GM12878 (cell line): Measurements from ENCODE around the gene GPAT3. TPM values are rescaled to one million over a fixed set of nuclear protein-coding genes. Genes with fewer than 3 reads are reported as not detected.

Source experiments
- ATAC-seq: fragments of 200-7000 bp; cut with Tn5 transposase; 3 replicates; pipeline ENCODE4 v1.9.1; 2020; ENCODE audit warnings: mild to moderate bottlenecking, moderate library complexity
- BruUV-seq: library from RNA; stranded (reverse); fragments of 400-500 nt; replicated peaks from 2 replicates; lab custom pipeline; 2021; lab: Mats Ljungman, UMichigan
- CTCF ChIA-PET: fragments of 300-600 bp; sonication (Branson Sonifier 250); formaldehyde crosslinking; extraction: SDS; loops from one replicate; lab custom pipeline; 2021; ENCODE audit warnings: inconsistent platforms; lab: Yijun Ruan, JAX
- POLR2A ChIA-PET: fragments of 350-600 bp; formaldehyde crosslinking; extraction: SDS; loops from one replicate; lab custom pipeline; 2021; ENCODE audit warnings: inconsistent platforms; lab: Charles Lee
- RAD21 ChIA-PET: fragments of 300-600 bp; sonication (Branson Sonifier 250); formaldehyde crosslinking; loops from one replicate; lab custom pipeline; 2023; ENCODE audit warnings: antibody characterized with exemption; ENCODE audit not compliant: unreplicated experiment; lab: Charles Lee
- SMC1A ChIA-PET: fragments of 300-600 bp; sonication (Branson Sonifier 250); formaldehyde crosslinking; loops from one replicate; lab custom pipeline; 2023; ENCODE audit not compliant: unreplicated experiment, uncharacterized antibody; lab: Charles Lee
- DNase-seq: peaks from one replicate; pipeline ENCODE4 v3.0.0-alpha.2; 2011; ENCODE audit warnings: low read depth, low spot score
- FAIRE-seq: peaks from 3 replicates; lab custom pipeline; 2011; peaks lifted over from hg19 to GRCh38; lab: Jason Lieb, UNC
- H2AFZ ChIP-seq: 2 replicates; pipeline ENCODE4 v1.6.0; 2011; ENCODE audit warnings: low read depth, low read length, control low read depth; ENCODE audit not compliant: control insufficient read depth
- H3K27ac ChIP-seq: 2 replicates; pipeline ENCODE4 v1.5.1; 2011; ENCODE audit warnings: control low read depth; ENCODE audit not compliant: control insufficient read depth, insufficient read depth
- H3K27me3 ChIP-seq, 2 experiments: replicated peaks in 1 of 2; 2 replicates each; pipeline versions ENCODE4 v1.6.0 to v1.6.1; 2011; ENCODE audit warnings: low read length in 1 of 2; ENCODE audit not compliant: control insufficient read depth in 2 of 2, insufficient read depth in 2 of 2
- H3K36me3 ChIP-seq, 2 experiments: 2 replicates each; pipeline ENCODE4 v1.5.1; 2011; ENCODE audit warnings: low read length in 1 of 2; ENCODE audit not compliant: control insufficient read depth in 2 of 2, insufficient read depth in 2 of 2
- H3K4me1 ChIP-seq: 2 replicates; pipeline ENCODE4 v1.6.1; 2011; ENCODE audit warnings: mild to moderate bottlenecking, low read length, moderate library complexity, mixed read lengths; ENCODE audit not compliant: control insufficient read depth, insufficient read depth
- H3K4me2 ChIP-seq: 2 replicates; pipeline ENCODE4 v1.6.0; 2011; ENCODE audit warnings: control low read depth; ENCODE audit not compliant: control insufficient read depth, insufficient read depth
- H3K4me3 ChIP-seq: fragments of 200-600 bp; sonication (generic); 2 replicates; pipeline ENCODE4 v1.5.1; 2016
- H3K79me2 ChIP-seq: 2 replicates; pipeline ENCODE4 v1.6.0; 2011; ENCODE audit warnings: low read length; ENCODE audit not compliant: control insufficient read depth, insufficient read depth
- H3K9ac ChIP-seq: 2 replicates; pipeline ENCODE4 v1.8.0; 2011; ENCODE audit warnings: low read length, control low read depth, mixed read lengths; ENCODE audit not compliant: control insufficient read depth, insufficient read depth
- H3K9me3 ChIP-seq: replicated peaks from 3 replicates; pipeline ENCODE4 v1.5.1; 2011; ENCODE audit warnings: mild to moderate bottlenecking, low read length; ENCODE audit not compliant: control insufficient read depth, insufficient read depth
- H4K20me1 ChIP-seq: 2 replicates; pipeline ENCODE4 v1.6.0; 2011; ENCODE audit not compliant: control insufficient read depth, insufficient read depth
- ATF7 ChIP-seq: fragments of 450-650 bp; IDR thresholded peaks from 2 replicates; pipeline ENCODE4 v1.6.1; 2016; ENCODE audit warnings: low read depth, mild to moderate bottlenecking
- BMI1 ChIP-seq: fragments of 450-650 bp; IDR thresholded peaks from 2 replicates; pipeline ENCODE4 v1.6.1; 2016; ENCODE audit warnings: mild to moderate bottlenecking, moderate library complexity, borderline replicate concordance
- KDM1A ChIP-seq: fragments of 200-600 bp; sonication (generic); IDR thresholded peaks from 2 replicates; pipeline ENCODE4 v1.6.1; 2016; ENCODE audit warnings: borderline replicate concordance
- REST ChIP-seq: IDR thresholded peaks from 2 replicates; pipeline ENCODE4 v1.6.1; 2012; ENCODE audit warnings: mild to moderate bottlenecking, low read depth, low read length
- TBL1XR1 ChIP-seq: IDR thresholded peaks from 2 replicates; pipeline ENCODE4 v1.6.1; 2012; ENCODE audit warnings: low read depth, low read length, improper control_type of control experiment
- WGBS: methylation state at CpG from one replicate; pipeline ENCODE4 v1.1.6; 2016; ENCODE audit warnings: low lambda C conversion rate; ENCODE audit not compliant: insufficient replicate concordance, insufficient coverage; ENCODE audit errors: missing lambda C conversion rate; 5-methylcytosine and 5-hydroxymethylcytosine counted together
- in situ Hi-C: fragments of 300-500 bp; cut with MboI; formaldehyde crosslinking; loops from 9 replicates; pipeline ENCODE4 v1.14.3; 2018; ENCODE audit warnings: mixed read lengths
- intact Hi-C: fragments of 100-400 bp; cut with micrococcal nuclease; formaldehyde crosslinking; loops from one replicate; pipeline ENCODE4 v1.14.2; 2022; ENCODE audit not compliant: unreplicated experiment
- polyA plus RNA-seq, 11 experiments: library from polyadenylated mRNA; depleted of rRNA in 4 of 11; unstranded in 6 of 11; stranded (reverse) in 5 of 11; fragments of >200 nt; fragmentation: Nextera tagmentation in 4 of 11; fragmentation: Illumina TruSeq in 1 of 11; extraction: Ambion mirVana in 4 of 11; extraction: Trizol in 1 of 11; gene quantifications; 1 replicate in 1 of 11; 2 replicates in 10 of 11; pipeline versions ENCODE4 v1.2.1 to v1.2.3, GENCODE V29; 2011 to 2016; ENCODE audit warnings: inconsistent platforms in 2 of 11, missing spikeins in 2 of 11, low read depth in 1 of 11
- total RNA-seq, 4 experiments: library from RNA; depleted of rRNA in 3 of 4; stranded (reverse); fragments of >200 nt in 3 of 4; fragmentation: Illumina TruSeq in 1 of 4; extraction: Trizol in 1 of 4; gene quantifications; 2 replicates each; pipeline versions ENCODE4 v1.2.1 to v1.2.3, GENCODE V29; 2013 to 2021

Gene GPAT3
- total and polyA plus RNA-seq, 10 of the 15 experiments (the other 5 are each of a cell fraction or from before 2014, with no cell fraction given) = 0.26 to 1.1 (median 0.52) TPM

DNA sequence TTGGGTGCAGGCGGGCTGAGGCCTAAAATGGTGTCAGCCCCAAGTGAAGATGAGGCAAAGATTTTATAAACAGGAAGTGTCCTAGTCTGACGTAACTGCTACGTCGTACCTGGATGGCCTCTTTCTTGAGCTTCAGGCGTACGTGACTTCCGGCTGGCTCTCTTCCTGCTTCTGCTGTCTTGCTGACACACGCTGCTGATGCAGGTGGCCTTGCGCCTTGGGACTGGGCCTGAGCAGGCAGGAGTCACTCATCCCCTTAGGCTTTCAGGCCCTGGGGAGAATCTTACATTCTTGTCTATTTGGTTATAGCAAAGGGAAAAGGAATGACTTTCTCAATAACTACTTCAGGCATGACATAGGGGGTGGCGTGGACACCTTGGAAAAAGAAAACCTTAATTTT, 30.9 kb upstream of the GPAT3 start:
- FAIRE-seq = no peak

More for the DNA sequence above, 30.9 kb upstream of the GPAT3 start:
- Histone ChIP-seq H3K9me3 (no peaks in the 10 kb centered on the region), H3K4me1 (no peaks in the 10 kb centered on the region), H3K9ac (no peak overlapping the region), H4K20me1 (no peaks in the 10 kb centered on the region), H3K36me3 (no peaks in the 10 kb centered on the region), H3K79me2 (no peaks in the 10 kb centered on the region), H3K4me2 (no peak overlapping the region), H2AFZ (no peak overlapping the region), H3K27me3 (no peaks in the 10 kb centered on the region), H3K27ac (no peak overlapping the region), H3K4me3 (no peak overlapping the region)
- WGBS = 89% methylated on average over 10 of the region's 10 CpGs
- in situ Hi-C loops (loop anchor here (10.0 kb wide), 1 partner anchor 1010 kb away; no protein-coding TSS in a partner anchor), intact Hi-C loops (loop anchor here (10.0 kb wide), 1 partner anchor 750 kb away; no protein-coding TSS in a partner anchor)
- ChIA-PET SMC1A (no interaction called here), CTCF (interaction anchor here (0.6 to 1.7 kb wide), 2 partner anchors 93 to 930 kb away, joined by 3 read pairs; no protein-coding TSS in a partner anchor), RAD21 (no interaction called here), POLR2A (no interaction called here)
- TF ChIP-seq ATF7 = no peak
- TF ChIP-seq KDM1A = no peak
- TF ChIP-seq TBL1XR1 = no peak
- no peak for TF ChIP-seq REST
- TF ChIP-seq BMI1 = no peak
- no peak for DNase-seq
- ATAC-seq = no peak
- BruUV-seq = no TSS peak
